GM19240 (cell line): ENCODE results near the gene CHIA.

ENCODE experiments used
- DNase-seq: peaks from one replicate; pipeline ENCODE4 v3.0.0; 2011; ENCODE audit warnings: low spot score; ENCODE audit not compliant: insufficient read length

CHIA gene

GRCh38 chr1:111364690-111365089 is 74.0 kb downstream of the CHIA start:
- DNase-seq, result no peak

- DNase-seq, result no peak
Measured at GRCh38 chr1:111366256-111366655, 75.6 kb downstream of the CHIA start.

- DNase-seq, result no peak
Measured at GRCh38 chr1:111369177-111369576, 78.5 kb downstream of the CHIA start.

GRCh38 chr1:111369645-111370044 is 79.0 kb downstream of the CHIA start:
- no peak for DNase-seq
